Neural cell (in vitro differentiated cells): Measurements from ENCODE around the gene TRMO. TPM values are rescaled to one million over a fixed set of nuclear protein-coding genes. Genes with fewer than 3 reads are reported as not detected.

Experiments used
- H2AFZ ChIP-seq: fragments of 200-600, 300-800 bp; sonication (generic), shearing (Covaris generic); 2 replicates; pipeline ENCODE4 v1.6.0; 2014; ENCODE audit warnings: low read depth, mild to moderate bottlenecking, antibody characterized with exemption, low read length, moderate library complexity
- H3F3A ChIP-seq: fragments of 200-600 bp; shearing (Covaris generic); 2 replicates; pipeline ENCODE4 v1.6.1; 2016; ENCODE audit warnings: mild to moderate bottlenecking, moderate library complexity, mixed read lengths, antibody characterized with exemption, low read length; ENCODE audit not compliant: insufficient read depth, poor library complexity, severe bottlenecking
- H3K27ac ChIP-seq: fragments of 200-600, 300-800 bp; sonication (generic), shearing (Covaris generic); 2 replicates; pipeline ENCODE4 v1.5.1; 2014; ENCODE audit warnings: mild to moderate bottlenecking, low read length, moderate library complexity
- H3K27me3 ChIP-seq: fragments of 300-800, 200-600 bp; sonication (generic), shearing (Covaris generic); 2 replicates; pipeline ENCODE4 v1.6.0; 2014; ENCODE audit warnings: mild to moderate bottlenecking, low read depth, low read length, moderate library complexity; ENCODE audit not compliant: insufficient read depth
- H3K36me3 ChIP-seq: fragments of 300-800, 200-600 bp; sonication (generic), shearing (Covaris generic); 2 replicates; pipeline ENCODE4 v1.5.1; 2014; ENCODE audit warnings: mild to moderate bottlenecking, antibody characterized with exemption, low read length, moderate library complexity; ENCODE audit not compliant: insufficient read depth
- H3K4me2 ChIP-seq: fragments of 300-800, 200-600 bp; sonication (generic), shearing (Covaris generic); 2 replicates; pipeline ENCODE4 v1.6.0; 2014; ENCODE audit warnings: mild to moderate bottlenecking, low read length
- H3K4me3 ChIP-seq: fragments of 300-800, 200-600 bp; sonication (generic), shearing (Covaris generic); 2 replicates; pipeline ENCODE4 v1.5.1; 2014; ENCODE audit warnings: mild to moderate bottlenecking, low read length, moderate library complexity
- H3K79me2 ChIP-seq: fragments of 200-600 bp; shearing (Covaris generic); replicated peaks from 2 replicates; pipeline ENCODE4 v1.6.0; 2014; ENCODE audit warnings: mild to moderate bottlenecking, low read length, moderate library complexity; ENCODE audit not compliant: insufficient read depth
- H3K9ac ChIP-seq: fragments of 300-800, 200-600 bp; sonication (generic), shearing (Covaris generic); 2 replicates; pipeline ENCODE4 v1.6.1; 2016; ENCODE audit warnings: mild to moderate bottlenecking, low read length, mixed read lengths
- H3K9me2 ChIP-seq: fragments of 200-600 bp; shearing (Covaris generic); 2 replicates; pipeline ENCODE4 v1.6.1; 2016; ENCODE audit warnings: mild to moderate bottlenecking, low read length, mixed read lengths; ENCODE audit not compliant: insufficient read depth
- H3K9me3 ChIP-seq: fragments of 200-600, 300-800 bp; sonication (generic), shearing (Covaris generic); 2 replicates; pipeline ENCODE4 v1.6.1; 2016; ENCODE audit warnings: mild to moderate bottlenecking, mixed run types, low read length, moderate library complexity, mixed read lengths
- H4K20me1 ChIP-seq: fragments of 200-600 bp; shearing (Covaris generic); 2 replicates; pipeline ENCODE4 v1.6.1; 2016; ENCODE audit warnings: mild to moderate bottlenecking, mixed run types; ENCODE audit not compliant: insufficient read depth
- EP300 ChIP-seq: fragments of 450-650 bp; conservative IDR thresholded peaks from 2 replicates; pipeline ENCODE4 v1.6.1; 2014; ENCODE audit warnings: antibody characterized with exemption, mild to moderate bottlenecking, moderate library complexity; ENCODE audit not compliant: poor library complexity, severe bottlenecking
- EZH2 ChIP-seq: fragments of 200-600, 300-800 bp; shearing (Covaris generic), sonication (generic); IDR thresholded peaks from 2 replicates; pipeline ENCODE4 v1.6.1; 2014; ENCODE audit warnings: antibody characterized with exemption, low read length, borderline replicate concordance, mild to moderate bottlenecking; ENCODE audit not compliant: insufficient read depth, poor library complexity, severe bottlenecking
- MXI1 ChIP-seq: fragments of 450-650 bp; conservative IDR thresholded peaks from 2 replicates; pipeline ENCODE4 v1.6.1; 2014; ENCODE audit warnings: antibody characterized with exemption, mild to moderate bottlenecking; ENCODE audit not compliant: poor library complexity, severe bottlenecking
- POLR2AphosphoS5 ChIP-seq: IDR thresholded peaks from 2 replicates; pipeline ENCODE4 v1.6.1; 2012
- RAD21 ChIP-seq: fragments of 450-650 bp; conservative IDR thresholded peaks from 2 replicates; pipeline ENCODE4 v1.6.1; 2014; ENCODE audit warnings: antibody characterized with exemption, mild to moderate bottlenecking, moderate library complexity
- REST ChIP-seq: IDR thresholded peaks from 2 replicates; pipeline ENCODE4 v1.6.1; 2012; ENCODE audit warnings: borderline replicate concordance
- SMC3 ChIP-seq: fragments of 450-650 bp; conservative IDR thresholded peaks from 2 replicates; pipeline ENCODE4 v1.6.1; 2014; ENCODE audit warnings: antibody characterized with exemption, mild to moderate bottlenecking, moderate library complexity; ENCODE audit not compliant: poor library complexity
- TAF1 ChIP-seq: IDR thresholded peaks from 2 replicates; pipeline ENCODE4 v1.6.1; 2012; ENCODE audit warnings: low read depth
- polyA plus RNA-seq: library from polyadenylated mRNA; depleted of rRNA; stranded (reverse); fragments of >200 nt; gene quantifications from 2 replicates; pipeline ENCODE4 v1.2.3, GENCODE V29; 2014
- TF ChIP-seq, protein P1 (sequence below): fragments of 450-650 bp; IDR thresholded peaks from 2 replicates; pipeline ENCODE4 v1.5.1; 2014; ENCODE audit warnings: antibody characterized with exemption, mild to moderate bottlenecking, moderate library complexity; ENCODE audit not compliant: poor library complexity, severe bottlenecking

TRMO gene
- polyA plus RNA-seq, 1 donor from 2014 or later = 15.4 TPM

DNA sequence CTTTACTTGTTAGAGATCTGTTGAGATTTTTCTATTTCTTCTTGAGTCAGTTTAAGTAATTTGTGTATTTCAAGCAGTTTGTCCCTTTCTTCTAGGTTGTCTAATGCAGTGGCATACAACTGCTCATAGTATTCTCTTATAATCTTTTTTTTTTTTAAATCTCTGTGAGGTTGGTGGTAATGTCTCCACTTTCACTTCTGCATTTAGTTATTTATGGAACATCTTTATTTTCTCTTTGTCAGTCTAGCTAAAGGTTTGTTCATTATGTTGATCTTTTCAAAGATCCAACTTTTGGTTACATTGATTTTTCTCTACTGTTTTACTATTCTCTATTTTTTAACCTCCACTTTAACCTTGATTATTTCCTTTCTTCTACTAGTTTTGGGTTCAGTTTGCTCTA is 55.5 kb downstream of the TRMO start:
- Histone ChIP-seq H3K27ac (no peak overlapping the region), H3K4me3 (no peak overlapping the region), H3K27me3 (no peaks in the 10 kb centered on the region), H2AFZ (no peak overlapping the region), H3K4me2 (no peak overlapping the region), H3K9me2 (no peaks in the 10 kb centered on the region), H3K79me2 (no peaks in the 10 kb centered on the region), H3K36me3 (no peaks in the 10 kb centered on the region), H3K9me3 (peaks cover 8% of the 10 kb centered on the region), H3F3A (no peaks in the 10 kb centered on the region), H4K20me1 (no peaks in the 10 kb centered on the region), H3K9ac (no peak overlapping the region)
- no peak for TF ChIP-seq EP300

- no peak overlapping the region for H3K9ac ChIP-seq
- no peaks in the 10 kb centered on the region for H4K20me1 ChIP-seq
- H3K27me3 ChIP-seq = no peaks in the 10 kb centered on the region
- no peak overlapping the region for H3K4me3 ChIP-seq
- H3F3A ChIP-seq = no peaks in the 10 kb centered on the region
- peaks cover 8% of the 10 kb centered on the region for H3K9me3 ChIP-seq
- no peak overlapping the region for H3K27ac ChIP-seq
- no peaks in the 10 kb centered on the region for H3K9me2 ChIP-seq
- TF ChIP-seq REST (no peak), MXI1 (no peak), SMC3 (no peak), TAF1 (no peak), POLR2AphosphoS5 (no peak), EZH2 (no peak), RAD21 (no peak), EP300 (no peak)
- TF ChIP-seq, protein P1, sequence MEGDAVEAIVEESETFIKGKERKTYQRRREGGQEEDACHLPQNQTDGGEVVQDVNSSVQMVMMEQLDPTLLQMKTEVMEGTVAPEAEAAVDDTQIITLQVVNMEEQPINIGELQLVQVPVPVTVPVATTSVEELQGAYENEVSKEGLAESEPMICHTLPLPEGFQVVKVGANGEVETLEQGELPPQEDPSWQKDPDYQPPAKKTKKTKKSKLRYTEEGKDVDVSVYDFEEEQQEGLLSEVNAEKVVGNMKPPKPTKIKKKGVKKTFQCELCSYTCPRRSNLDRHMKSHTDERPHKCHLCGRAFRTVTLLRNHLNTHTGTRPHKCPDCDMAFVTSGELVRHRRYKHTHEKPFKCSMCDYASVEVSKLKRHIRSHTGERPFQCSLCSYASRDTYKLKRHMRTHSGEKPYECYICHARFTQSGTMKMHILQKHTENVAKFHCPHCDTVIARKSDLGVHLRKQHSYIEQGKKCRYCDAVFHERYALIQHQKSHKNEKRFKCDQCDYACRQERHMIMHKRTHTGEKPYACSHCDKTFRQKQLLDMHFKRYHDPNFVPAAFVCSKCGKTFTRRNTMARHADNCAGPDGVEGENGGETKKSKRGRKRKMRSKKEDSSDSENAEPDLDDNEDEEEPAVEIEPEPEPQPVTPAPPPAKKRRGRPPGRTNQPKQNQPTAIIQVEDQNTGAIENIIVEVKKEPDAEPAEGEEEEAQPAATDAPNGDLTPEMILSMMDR = no peak
- H3K79me2 ChIP-seq = no peaks in the 10 kb centered on the region
- no peak overlapping the region for H2AFZ ChIP-seq
- H3K4me2 ChIP-seq = no peak overlapping the region
- no peaks in the 10 kb centered on the region for H3K36me3 ChIP-seq
These were observed 56.0 kb downstream of the TRMO start for GRCh38 chr9:97866300-97866699.

DNA sequence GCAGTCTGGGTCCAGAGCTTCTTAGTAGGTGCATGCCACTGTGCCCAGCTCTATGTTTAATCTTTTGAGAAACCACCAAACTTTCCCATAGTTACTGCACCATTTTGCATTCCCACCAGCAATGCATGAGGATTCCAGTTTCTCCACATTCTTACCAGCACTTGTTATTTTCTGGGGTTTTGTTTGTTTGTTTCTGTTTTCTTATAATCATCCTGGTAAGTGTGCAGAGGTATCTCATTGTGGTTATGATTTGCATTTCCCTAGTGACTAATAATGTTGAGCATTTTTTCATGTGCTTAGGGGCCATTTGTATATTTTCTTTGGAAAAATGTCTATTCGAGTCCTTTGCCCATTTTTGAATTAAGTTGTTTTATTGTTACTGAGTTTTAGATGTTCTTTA is 57.9 kb downstream of the TRMO start:
- Histone ChIP-seq H3F3A (no peaks in the 10 kb centered on the region), H3K79me2 (no peaks in the 10 kb centered on the region), H3K36me3 (no peaks in the 10 kb centered on the region), H3K9me2 (no peaks in the 10 kb centered on the region), H3K27ac (no peak overlapping the region), H2AFZ (no peak overlapping the region), H4K20me1 (no peaks in the 10 kb centered on the region), H3K4me2 (no peak overlapping the region), H3K4me3 (no peak overlapping the region), H3K27me3 (peaks cover 19% of the 10 kb centered on the region), H3K9me3 (peaks cover 8% of the 10 kb centered on the region), H3K9ac (no peak overlapping the region)
- TF ChIP-seq EZH2 (no peak), TAF1 (no peak), POLR2AphosphoS5 (no peak), RAD21 (no peak), EP300 (no peak), REST (no peak), SMC3 (no peak), MXI1 (no peak)
- TF ChIP-seq, protein P1 = no peak
